Kidney (tissue), 14 donors: ENCODE results near the gene RHBDL1. TPM values are rescaled to one million over a fixed set of nuclear protein-coding genes. Genes with fewer than 3 reads are reported as not detected.

Experiments
- DNase-seq, 5 donors: peaks; one replicate each; pipeline ENCODE4 v3.0.0-alpha.2; 2013 to 2020
- FAIRE-seq: peaks from 2 replicates; lab custom pipeline; 2012; peaks lifted over from hg19 to GRCh38; lab: Jason Lieb, UNC
- H3K27ac ChIP-seq, 2 donors: one replicate each; pipeline ENCODE4 v1.7.0; 2013; ENCODE audit warnings: low read depth in 2 of 2, low read length in 2 of 2, inconsistent platforms in 1 of 2
- H3K27me3 ChIP-seq: one replicate; pipeline ENCODE4 v1.7.1; 2013; ENCODE audit warnings: low read length, inconsistent platforms; ENCODE audit not compliant: control insufficient read depth, insufficient read depth
- H3K36me3 ChIP-seq, 3 donors: one replicate each; pipeline versions ENCODE4 v1.7.0 to v1.7.1; 2013; ENCODE audit warnings: low read length in 3 of 3, control low read depth in 1 of 3, inconsistent platforms in 1 of 3; ENCODE audit not compliant: insufficient read depth in 3 of 3, control insufficient read depth in 2 of 3
- H3K4me1 ChIP-seq, 3 donors: one replicate each; pipeline versions ENCODE4 v1.7.0 to v1.7.1; 2013; ENCODE audit warnings: low read length in 3 of 3, inconsistent platforms in 1 of 3, low read depth in 1 of 3; ENCODE audit not compliant: control insufficient read depth in 2 of 3, insufficient read depth in 2 of 3
- H3K4me3 ChIP-seq, 3 donors: one replicate each; pipeline versions ENCODE4 v1.7.0 to v1.8.1; 2013; ENCODE audit warnings: low read length in 3 of 3, control low read depth in 1 of 3, inconsistent platforms in 1 of 3
- H3K9ac ChIP-seq, 3 donors: one replicate each; pipeline versions ENCODE4 v1.7.0 to v1.7.1; 2013; ENCODE audit warnings: low read length in 3 of 3, control low read depth in 1 of 3, inconsistent platforms in 1 of 3
- H3K9me3 ChIP-seq, 3 donors: one replicate each; pipeline versions ENCODE4 v1.7.0 to v1.7.1; 2013; ENCODE audit warnings: low read length in 3 of 3, control low read depth in 1 of 3, inconsistent platforms in 1 of 3; ENCODE audit not compliant: control insufficient read depth in 2 of 3, insufficient read depth in 1 of 3
- CTCF ChIP-seq: IDR thresholded peaks from 3 replicates; pipeline ENCODE4 v1.5.1; 2012; ENCODE audit warnings: mild to moderate bottlenecking, moderate library complexity, borderline replicate concordance; ENCODE audit not compliant: insufficient read depth; ENCODE audit errors: extremely low read depth
- intact Hi-C: fragments of 100-400 bp; cut with DNase I; formaldehyde crosslinking; loops from one replicate; pipeline ENCODE4 v1.11.1; 2022
- polyA plus RNA-seq: library from polyadenylated mRNA; stranded (reverse); fragments of 350-450 nt; fragmentation: Illumina TruSeq; extraction: RNeasy Lipid Tissue Mini Kit (QIAGEN cat#74804); gene quantifications from one replicate; pipeline ENCODE4 v1.2.3, GENCODE V29; 2014; ENCODE audit warnings: low read depth, low replicate concordance; ENCODE audit not compliant: insufficient read depth
- total RNA-seq: library from RNA; stranded (reverse); fragmentation: NEBNext Ultra II Directional; extraction: Animal tissue kit (Norgen Biotek cat#: 25700); gene quantifications from one replicate; pipeline ENCODE4 v1.2.1, GENCODE V29; 2021
- donor health status: control.
- donor health status: control.
- donor health status: control.
- donor health status: control.
- donor health status: control.
- donor health status: DM: yes; HTN: yes; CAD: no.
- donor health status: Normal renal cell carcinoma (clear cell type).

The RHBDL1 gene
- total and polyA plus RNA-seq, 2 donors from 2014 or later, result 0.88 to 9.7 TPM

DNA sequence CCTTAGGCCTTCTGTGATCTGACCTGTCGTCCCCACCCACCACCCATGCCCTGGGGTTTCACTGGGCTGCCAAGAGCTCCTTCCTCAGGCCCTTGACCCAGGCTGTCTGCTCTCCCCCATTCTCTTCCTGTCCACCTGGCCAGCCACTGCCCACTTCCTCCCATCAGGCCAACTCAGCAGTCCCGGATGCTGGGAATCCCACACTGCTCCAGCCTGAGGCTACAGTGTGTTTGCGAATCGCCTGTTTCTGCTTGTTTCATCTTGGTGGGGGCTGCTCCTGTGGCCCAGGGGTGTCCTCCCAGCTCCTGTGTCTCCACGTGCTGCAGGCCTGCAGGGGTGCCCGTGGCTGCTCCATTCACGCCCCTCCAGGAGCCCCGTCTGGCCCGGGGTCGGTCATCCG, 38.6 kb downstream of the RHBDL1 start:
- FAIRE-seq (no peak), DNase-seq (no peak)
- peaks cover 0 to 20% (median 0%) of the 10 kb centered on the region in 3 donors for H3K4me1 ChIP-seq
- no peaks in the 10 kb centered on the region for H3K9me3 ChIP-seq
- intact Hi-C loops, result no loop called here
- H3K4me3 ChIP-seq, result no peak overlapping the region
- no peaks in the 10 kb centered on the region for H3K27me3 ChIP-seq
- no peak overlapping the region for H3K27ac ChIP-seq
- no peak overlapping the region for H3K9ac ChIP-seq
- no peak for TF ChIP-seq CTCF
- H3K36me3 ChIP-seq, result no peaks in the 10 kb centered on the region

DNA sequence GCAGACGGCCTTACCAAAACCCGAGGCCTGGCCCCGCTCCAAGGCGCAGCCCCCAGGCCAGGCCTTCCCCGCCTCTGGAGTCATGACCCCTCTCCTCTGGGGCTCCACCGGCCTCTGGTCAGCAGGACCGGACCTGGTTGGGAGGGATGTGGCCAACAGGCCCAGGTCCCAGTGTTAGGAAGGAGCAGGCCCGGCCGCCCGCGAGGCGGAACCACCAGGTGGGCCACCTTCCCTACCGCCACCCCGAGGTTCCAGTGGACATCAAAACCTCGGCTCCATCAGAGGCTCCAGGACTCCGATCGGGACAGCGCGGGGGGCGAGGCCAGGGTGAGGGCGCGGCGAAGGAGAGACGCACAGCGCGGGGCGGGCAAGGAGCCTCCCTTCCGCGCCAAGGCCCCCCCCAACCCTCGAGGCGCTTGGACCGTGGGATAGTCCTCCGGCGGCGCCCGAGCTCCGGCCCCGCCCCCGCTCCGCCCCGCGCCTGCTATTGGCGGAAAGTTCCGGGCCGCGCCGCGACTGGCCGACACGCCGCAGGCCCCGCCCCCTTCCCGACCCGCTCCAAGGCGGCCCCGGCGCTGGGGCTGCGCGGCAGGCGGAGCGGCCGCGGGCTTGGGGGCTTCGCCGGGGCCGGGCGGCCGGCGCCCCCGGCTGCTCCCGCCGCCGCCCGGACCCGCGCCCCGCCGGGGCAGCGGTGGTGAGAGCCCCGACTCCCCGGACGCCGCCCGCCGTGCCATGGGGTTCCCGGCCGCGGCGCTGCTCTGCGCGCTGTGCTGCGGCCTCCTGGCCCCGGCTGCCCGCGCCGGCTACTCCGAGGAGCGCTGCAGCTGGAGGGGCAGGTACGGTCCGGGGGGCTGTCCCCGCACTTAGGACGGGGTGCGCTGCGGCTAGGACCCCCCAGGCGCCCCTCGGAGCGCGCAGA, 39.3 kb downstream of the RHBDL1 start, which contains the start of gene METRN:
Gene METRN, plus strand, starts transcription at position 561 of the 919 bp plus-strand sequence. Its CDS starts 172 bp downstream, at position 733.
- peak; percentile 2 for TF ChIP-seq CTCF
- peak within 1 kb of the TSS in 1 of 3 donors; percentile 44 for H3K4me3 ChIP-seq
- DNase-seq (peak; percentile 87 to 97 (median 92)), FAIRE-seq (no peak)
- no peaks in the 10 kb centered on the region for H3K9me3 ChIP-seq
- intact Hi-C loops, result no loop called here
- H3K9ac ChIP-seq, result no peak within 1 kb of the TSS
- H3K4me1 ChIP-seq, result peaks cover 0 to 25% (median under 1%) of the 10 kb centered on the region in 3 donors
- H3K36me3 ChIP-seq, result no peaks in the 10 kb centered on the region
- H3K27me3 ChIP-seq, result no peaks in the 10 kb centered on the region
- H3K27ac ChIP-seq, result no peak within 1 kb of the TSS

DNA sequence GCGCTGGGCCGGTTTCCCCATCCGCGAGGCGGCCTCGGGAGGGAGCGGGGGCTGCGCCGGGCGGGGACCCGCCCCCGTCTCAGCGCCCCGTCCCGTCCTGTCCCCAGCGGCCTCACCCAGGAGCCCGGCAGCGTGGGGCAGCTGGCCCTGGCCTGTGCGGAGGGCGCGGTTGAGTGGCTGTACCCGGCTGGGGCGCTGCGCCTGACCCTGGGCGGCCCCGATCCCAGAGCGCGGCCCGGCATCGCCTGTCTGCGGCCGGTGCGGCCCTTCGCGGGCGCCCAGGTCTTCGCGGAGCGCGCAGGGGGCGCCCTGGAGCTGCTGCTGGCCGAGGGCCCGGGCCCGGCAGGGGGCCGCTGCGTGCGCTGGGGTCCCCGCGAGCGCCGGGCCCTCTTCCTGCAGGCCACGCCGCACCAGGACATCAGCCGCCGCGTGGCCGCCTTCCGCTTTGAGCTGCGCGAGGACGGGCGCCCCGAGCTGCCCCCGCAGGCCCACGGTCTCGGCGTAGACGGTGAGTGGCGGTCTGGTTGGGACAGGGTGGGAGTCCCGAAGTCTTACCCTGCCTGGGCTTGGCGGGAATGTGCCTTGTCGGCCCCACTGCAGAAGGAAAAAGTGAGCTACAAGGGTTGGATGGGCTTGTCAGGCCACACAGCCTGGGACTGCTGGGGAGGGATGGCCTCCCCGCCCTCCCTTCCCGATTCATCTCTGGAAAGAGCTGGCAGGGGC, 40.2 kb downstream of the RHBDL1 start:
- peak; percentile 17 for TF ChIP-seq CTCF
- H3K4me1 ChIP-seq, result peaks cover 0 to 33% (median 4%) of the 10 kb centered on the region in 3 donors
- peak overlapping the region in 1 of 3 donors; percentile 44 for H3K4me3 ChIP-seq
- intact Hi-C loops, result no loop called here
- no peaks in the 10 kb centered on the region for H3K36me3 ChIP-seq
- DNase-seq (peak in 2 of 5 donors; percentile 32 to 37), FAIRE-seq (no peak)
- H3K27me3 ChIP-seq, result no peaks in the 10 kb centered on the region
- H3K9ac ChIP-seq, result no peak overlapping the region
- H3K9me3 ChIP-seq, result no peaks in the 10 kb centered on the region
- no peak overlapping the region for H3K27ac ChIP-seq
